Left colon (tissue), 2 donors: ENCODE data around the gene VSX1. TPM values are rescaled to one million over a fixed set of nuclear protein-coding genes. Genes with fewer than 3 reads are reported as not detected.

Experiments
- ATAC-seq: fragments of 200-7000 bp; cut with Tn5 transposase; one replicate; pipeline ENCODE4 v1.9.1; 2020; ENCODE audit warnings: mild to moderate bottlenecking, moderate library complexity
- DNase-seq, 2 donors: peaks; one replicate each; pipeline ENCODE4 v3.0.0-alpha.2; 2020
- intact Hi-C, 2 donors: fragments of 100-400 bp; cut with DNase I in 1 of 2; cut with micrococcal nuclease in 1 of 2; formaldehyde crosslinking; loops; one replicate each; pipeline versions ENCODE4 v1.11.2 to v1.14.0; 2022; cut with DNase I, micrococcal nuclease
- total RNA-seq, 2 donors: library from RNA; stranded (reverse); fragmentation: NEBNext Ultra II Directional; extraction: Animal tissue kit (Norgen Biotek cat#: 25700); gene quantifications; one replicate each; pipeline ENCODE4 v1.2.1, GENCODE V29; 2021
- donor health status: DM: no; HTN: no; CAD: no.
- donor health status: DM: yes; HTN: yes; CAD: no.

VSX1 gene
- total RNA-seq, 2 donors from 2014 or later = not detected

DNA sequence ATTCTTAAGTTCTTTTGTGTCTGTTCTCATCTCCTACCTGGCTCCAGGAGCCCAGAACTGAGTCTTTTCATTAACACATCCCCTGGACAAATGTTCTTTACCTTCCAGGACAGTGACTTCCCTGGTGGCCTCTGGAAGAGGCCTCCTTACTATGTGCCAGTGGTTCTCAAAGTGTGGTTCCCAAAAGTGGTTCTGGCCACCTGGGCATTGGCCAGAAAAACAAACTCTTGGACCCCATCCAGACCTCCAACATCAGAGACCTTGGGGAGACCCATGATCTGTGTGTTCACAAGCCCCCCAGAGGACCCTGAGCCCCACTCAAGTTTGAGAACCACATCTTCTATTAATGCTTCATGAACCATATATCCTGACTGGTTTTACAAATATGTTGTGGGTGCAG is 7.2 kb upstream of the VSX1 start:
- intact Hi-C loops = no loop called here
- ATAC-seq = no peak
- no peak for DNase-seq

- ATAC-seq (no peak), DNase-seq (no peak)
- intact Hi-C loops = no loop called here
Measured at GRCh38 chr20:25088267-25088666, 6.3 kb upstream of the VSX1 start.

GRCh38 chr20:25087186-25087929 is 5.4 kb upstream of the VSX1 start:
- intact Hi-C loops = no loop called here
- DNase-seq (no peak), ATAC-seq (no peak)

GRCh38 chr20:25085756-25086495 is 4.0 kb upstream of the VSX1 start:
- ATAC-seq (no peak), DNase-seq (no peak)
- intact Hi-C loops = no loop called here

- ATAC-seq (no peak), DNase-seq (no peak)
- intact Hi-C loops = no loop called here
Measured at GRCh38 chr20:25084626-25085187, 2.8 kb upstream of the VSX1 start.

GRCh38 chr20:25083773-25084625 is 2.1 kb upstream of the VSX1 start:
- peak; percentile 47 for ATAC-seq
- DNase-seq = peak in 1 of 2 donors; percentile 48
- intact Hi-C loops = no loop called here

GRCh38 chr20:25083141-25083772 is 1.3 kb upstream of the VSX1 start:
- intact Hi-C loops = no loop called here

GRCh38 chr20:25082498-25082873 is 545 bp upstream of the VSX1 start:
- DNase-seq (no peak), ATAC-seq (no peak)
- intact Hi-C loops = no loop called here

More at GRCh38 chr20:25083141-25083772, 1.3 kb upstream of the VSX1 start:
- DNase-seq (no peak), ATAC-seq (no peak)

GRCh38 chr20:25081065-25081729 is 744 bp downstream of the VSX1 start:
- intact Hi-C loops = no loop called here
- peak; percentile 27 for ATAC-seq
- peak in 1 of 2 donors; percentile 45 for DNase-seq

DNA sequence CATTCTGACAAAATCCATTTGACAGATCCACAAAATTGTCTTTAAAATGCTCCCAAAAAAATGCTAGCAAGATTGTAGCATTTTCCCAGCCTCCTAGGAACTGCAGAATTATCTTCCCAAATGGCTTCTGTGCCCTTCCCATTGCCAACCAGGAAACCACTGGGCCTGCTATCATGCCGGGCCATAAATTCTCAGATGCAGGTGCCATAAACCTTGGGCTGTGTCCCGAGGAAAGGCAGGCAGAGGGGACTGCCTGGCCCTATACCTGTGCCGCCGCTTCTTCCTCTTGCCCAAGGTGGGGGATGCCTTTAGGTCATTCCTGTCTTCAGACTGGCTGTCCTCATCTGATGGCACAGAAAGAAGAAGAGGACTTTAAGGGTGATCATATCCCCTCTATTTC is 2.8 kb downstream of the VSX1 start:
- intact Hi-C loops = loop anchor here in 1 of 2 donors (5.0 kb wide), 1 partner anchor 98 kb away; no protein-coding TSS in a partner anchor
- ATAC-seq (peak; percentile 97), DNase-seq (peak; percentile 66 to 69)

DNA sequence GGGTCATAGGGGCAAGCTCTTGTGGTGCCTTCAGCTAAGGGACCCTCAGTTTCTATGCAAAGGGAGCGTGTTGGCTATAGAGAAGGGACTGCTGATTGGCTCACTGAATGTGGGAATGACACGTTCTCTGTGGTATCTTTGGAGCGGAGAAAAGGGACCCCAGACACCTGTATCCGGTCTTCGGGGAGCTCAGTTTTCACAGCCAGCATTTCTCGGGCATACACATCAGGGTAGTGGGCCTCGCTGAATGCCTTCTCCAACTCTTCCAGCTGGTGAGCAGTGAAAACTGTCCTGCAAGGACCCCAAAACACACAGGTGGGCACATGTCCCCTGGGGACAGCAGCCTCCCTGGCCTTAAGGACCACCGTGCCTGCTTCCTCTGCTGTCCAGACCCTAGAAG is 3.3 kb downstream of the VSX1 start:
- DNase-seq = no peak
- intact Hi-C loops = loop anchor here in 1 of 2 donors (5.0 kb wide), 1 partner anchor 99 kb away; no protein-coding TSS in a partner anchor
- ATAC-seq = no peak

GRCh38 chr20:25077610-25078169 is 4.3 kb downstream of the VSX1 start:
- intact Hi-C loops = loop anchor here in 1 of 2 donors (5.0 kb wide), 1 partner anchor 100 kb away; no protein-coding TSS in a partner anchor
- peak in 1 of 2 donors; percentile 21 for DNase-seq
- peak; percentile 19 for ATAC-seq

- ATAC-seq (peak; percentile 49), DNase-seq (peak in 1 of 2 donors; percentile 26)
- intact Hi-C loops = loop anchor here in 1 of 2 donors (5.0 kb wide), 1 partner anchor 100 kb away; no protein-coding TSS in a partner anchor
Measured at GRCh38 chr20:25076731-25077609, 5.0 kb downstream of the VSX1 start.

DNA sequence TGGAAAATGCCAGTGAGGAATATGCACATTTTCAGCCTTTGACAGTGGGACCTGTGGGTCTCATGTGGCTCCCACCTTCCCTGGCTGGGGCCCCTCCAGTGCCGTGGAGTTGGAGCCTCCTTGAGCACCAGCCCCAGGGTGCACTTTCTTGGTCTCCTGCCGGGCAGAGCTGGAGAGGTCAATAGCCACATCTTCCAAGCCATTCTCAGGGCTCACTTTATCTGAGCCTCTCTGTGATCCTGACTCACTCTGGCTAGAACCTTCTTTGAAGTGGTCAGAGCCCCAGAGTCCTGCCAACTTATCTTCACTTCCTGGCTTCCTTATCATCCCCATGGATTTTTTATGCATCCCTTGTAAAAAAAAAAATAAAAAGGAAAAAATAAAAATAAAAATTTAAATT is 5.7 kb downstream of the VSX1 start:
- intact Hi-C loops = loop anchor here in 1 of 2 donors (5.0 kb wide), 1 partner anchor 101 kb away; no protein-coding TSS in a partner anchor
- ATAC-seq (no peak), DNase-seq (no peak)

DNA sequence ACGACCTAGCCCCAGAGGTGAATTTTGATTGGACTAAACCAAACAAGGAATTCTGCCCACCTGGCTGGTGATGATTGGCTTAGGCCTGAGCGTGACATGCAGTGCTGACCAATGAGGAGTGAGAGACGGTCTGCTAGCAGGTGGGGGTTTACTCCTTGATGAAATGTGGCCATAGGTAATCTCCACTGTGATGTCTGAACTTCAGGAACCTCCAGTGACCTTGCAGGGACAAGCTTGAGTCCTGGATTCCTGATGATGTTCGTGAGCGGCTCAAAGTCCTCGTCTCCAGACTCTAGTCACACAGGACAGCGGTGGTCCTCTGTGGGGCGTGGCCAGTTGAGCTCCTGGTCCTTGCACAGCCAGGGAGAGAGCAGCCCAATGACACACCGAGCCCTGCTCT is 8.4 kb downstream of the VSX1 start:
- DNase-seq = no peak
- intact Hi-C loops = no loop called here
- ATAC-seq = no peak

- DNase-seq (no peak), ATAC-seq (no peak)
- intact Hi-C loops = no loop called here
Measured at GRCh38 chr20:25072226-25072811, 9.6 kb downstream of the VSX1 start.
